ENCODE measurements around the gene GPAT2. TPM values are rescaled to one million over a fixed set of nuclear protein-coding genes. Genes with fewer than 3 reads are reported as not detected.
A peak's percentile ranks its signal among the peaks of the same experiment; 100 is the strongest.
"Not testable (repeated sequence)": the region's sequence is repeated elsewhere in the genome, so short reads cannot be mapped to it uniquely, and the experiment has no call there.

GPAT2 gene
- total RNA-seq, 2 donors from 2014 or later = 1.2 to 5.0 TPM

DNA sequence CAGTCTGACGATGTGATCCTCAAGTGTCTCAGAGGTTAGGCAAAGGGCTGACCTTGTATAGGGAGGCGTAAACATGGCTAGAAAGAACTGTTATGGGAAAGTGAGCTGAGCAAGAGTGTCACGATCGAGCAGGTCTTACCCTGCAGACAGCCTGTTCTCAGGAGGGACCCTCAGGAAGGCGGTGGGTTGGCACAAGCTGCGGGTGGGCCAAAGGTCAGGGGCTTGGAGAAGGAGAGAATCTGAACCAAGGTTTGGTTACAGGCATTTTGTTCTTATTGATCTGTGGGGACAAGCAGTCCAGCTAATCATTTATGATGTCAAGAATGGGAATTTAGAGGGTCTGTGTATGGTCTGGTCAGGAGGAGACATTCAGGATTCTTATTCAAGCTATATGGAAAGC is 26.7 kb downstream of the GPAT2 start:
- peaks cover 34% of the 10 kb centered on the region for H3K27me3 Mint-ChIP-seq

DNA sequence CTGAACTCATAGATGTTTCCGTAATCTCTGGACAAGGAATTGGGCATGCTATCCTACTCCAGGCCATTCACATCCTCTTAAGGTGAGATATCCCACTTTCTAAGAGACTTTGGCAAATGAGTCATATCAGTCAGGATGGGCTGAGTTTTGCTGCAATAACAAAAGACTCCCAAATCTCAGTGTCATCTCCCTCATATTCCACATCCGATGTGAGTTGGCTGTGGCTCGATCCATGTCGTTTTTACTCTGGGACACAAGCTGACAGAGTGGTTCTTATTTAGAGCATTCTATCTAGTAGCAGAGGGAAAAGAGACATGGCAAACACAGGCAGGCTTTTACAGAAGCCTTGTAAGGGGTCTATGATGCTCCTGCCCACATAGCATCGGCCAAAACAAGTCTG is 28.5 kb downstream of the GPAT2 start:
- H3K9me3 ChIP-seq (ENCODE audit: control insufficient read depth, low read length, poor library complexity, severe bottlenecking); H3K4me1 Mint-ChIP-seq; H3K27ac Mint-ChIP-seq; DNase-seq; ATAC-seq; H3K4me3 Mint-ChIP-seq; H3K36me3 Mint-ChIP-seq (ENCODE audit: low read depth): not testable (repeated sequence)
- H3K27me3 Mint-ChIP-seq = peaks cover 43% of the 10 kb centered on the region

More for the DNA sequence above, 26.7 kb downstream of the GPAT2 start:
- Mint-ChIP-seq H3K27ac (peak overlapping the region; percentile 14), H3K4me3 (peak overlapping the region; percentile 25)
- H3K4me1 Mint-ChIP-seq; H3K9me3 ChIP-seq (ENCODE audit: control insufficient read depth, low read length, poor library complexity, severe bottlenecking); H3K36me3 Mint-ChIP-seq (ENCODE audit: low read depth); ATAC-seq; DNase-seq: not testable (repeated sequence)

DNA sequence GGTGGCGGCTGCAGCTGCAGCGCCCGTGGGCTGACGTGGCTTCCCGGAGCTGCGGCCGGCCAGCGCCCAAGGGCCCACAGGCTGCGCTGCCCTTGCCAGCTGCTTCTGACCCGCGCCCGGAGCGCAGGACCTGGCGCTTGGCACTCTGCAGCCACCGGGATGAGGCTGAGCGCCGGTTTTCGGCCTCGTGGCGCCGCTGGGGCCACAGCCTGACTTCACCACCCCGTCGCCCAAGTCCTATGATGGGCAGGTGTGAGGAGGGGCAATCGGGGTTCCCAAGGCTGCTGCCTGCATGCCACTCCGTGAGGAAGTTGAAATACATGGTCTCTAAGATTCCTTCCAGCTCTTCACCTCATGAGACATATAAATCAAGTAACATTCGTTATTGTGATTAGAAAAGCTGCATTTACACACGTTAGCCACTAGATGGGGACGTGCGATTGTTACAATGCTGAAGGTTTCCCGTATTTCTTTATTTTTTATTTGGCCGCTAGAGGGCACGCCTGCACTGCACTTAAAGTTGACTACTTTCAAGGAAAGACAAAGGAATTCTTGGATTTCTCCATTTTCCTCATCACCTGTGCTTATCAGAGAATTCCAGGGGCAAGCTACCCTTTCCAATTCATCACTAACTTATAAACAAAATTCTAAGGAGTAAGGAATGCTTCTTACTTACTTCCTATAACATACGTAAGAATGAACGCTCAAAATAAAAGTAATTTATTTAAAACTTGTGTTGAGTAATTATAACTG is 42.0 kb downstream of the GPAT2 start:
- DNase-seq (peak in 2 of 3 donors; percentile 15 to 36), ATAC-seq (peak; percentile 66)
- Mint-ChIP-seq H3K27me3 (peaks cover 32% of the 10 kb centered on the region), H3K4me3 (peak overlapping the region; percentile 94)
- H3K36me3 Mint-ChIP-seq (ENCODE audit: low read depth); H3K9me3 ChIP-seq (ENCODE audit: control insufficient read depth, low read length, poor library complexity, severe bottlenecking); H3K27ac Mint-ChIP-seq; H3K4me1 Mint-ChIP-seq: not testable (repeated sequence)

DNA sequence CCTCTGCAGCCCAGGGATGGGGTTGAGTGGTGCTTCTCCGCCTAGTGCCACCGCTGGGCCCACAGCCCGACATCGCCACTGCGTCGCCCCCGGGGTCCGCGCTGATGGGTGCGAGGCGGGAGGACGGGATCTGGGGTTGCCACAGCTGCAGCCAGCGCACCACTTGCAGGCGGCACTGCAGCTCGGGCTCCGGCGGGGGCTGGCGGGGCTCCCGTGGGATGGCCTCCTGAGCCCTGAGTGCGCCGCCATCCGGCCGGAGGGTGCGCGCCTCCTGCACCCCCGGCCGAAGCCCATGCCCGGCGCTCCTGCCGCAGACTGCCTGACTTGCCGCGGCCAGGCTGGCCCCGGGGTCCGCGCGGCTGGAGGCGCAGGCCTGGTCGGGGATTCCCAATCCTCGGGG is 42.6 kb downstream of the GPAT2 start:
- peaks cover 30% of the 10 kb centered on the region for H3K27me3 Mint-ChIP-seq
- not testable (repeated sequence) for DNase-seq, H3K27ac Mint-ChIP-seq

DNA sequence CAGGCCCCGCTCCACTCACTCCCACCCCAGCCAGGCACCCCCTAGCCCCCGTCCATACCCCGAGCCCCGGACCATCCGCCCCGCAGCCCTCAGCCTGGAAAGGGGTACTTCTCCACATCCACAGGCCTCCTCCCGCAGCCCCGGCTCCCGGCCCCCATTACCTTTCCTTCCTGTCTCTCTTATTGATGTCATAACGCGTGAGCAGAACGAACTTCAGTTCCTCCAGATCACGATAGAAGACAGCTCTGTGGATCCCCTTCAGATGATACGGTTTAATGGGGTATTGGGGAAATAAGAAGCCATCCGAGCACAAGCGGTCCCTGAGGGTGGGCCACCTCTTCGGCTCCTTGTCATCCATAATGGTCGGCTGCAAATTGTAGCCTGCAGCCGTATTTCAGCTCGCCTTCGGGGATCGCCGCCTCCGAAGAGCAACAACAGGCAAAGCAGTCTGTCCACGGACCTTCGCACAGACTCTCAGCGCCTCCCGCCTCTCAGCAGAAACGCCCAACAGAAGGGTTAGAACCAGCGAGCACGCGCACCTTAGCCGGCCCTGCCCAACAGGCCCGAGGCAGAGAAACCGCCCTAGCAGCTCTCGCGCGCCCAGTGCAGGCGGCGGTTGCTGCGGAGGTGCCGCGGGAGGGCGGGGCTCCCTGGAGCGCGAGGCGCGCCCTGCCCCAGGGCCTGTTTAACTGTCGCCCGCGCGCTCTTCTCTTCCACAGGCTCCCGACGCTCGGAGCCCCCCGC is 43.2 kb downstream of the GPAT2 start, which contains the start of gene ANKRD36C:
TSS of gene ANKRD36C (minus strand) at position 474 of the 744 bp plus-strand sequence. CDS start at position 358, 116 bp downstream.
- ATAC-seq = peak; percentile 92

More for the DNA sequence above, 42.6 kb downstream of the GPAT2 start:
- not testable (repeated sequence) for H3K36me3 Mint-ChIP-seq (ENCODE audit: low read depth); H3K9me3 ChIP-seq (ENCODE audit: control insufficient read depth, low read length, poor library complexity, severe bottlenecking); H3K4me1 Mint-ChIP-seq
- peak overlapping the region; percentile 78 for H3K4me3 Mint-ChIP-seq
- peak; percentile 49 for ATAC-seq

DNA sequence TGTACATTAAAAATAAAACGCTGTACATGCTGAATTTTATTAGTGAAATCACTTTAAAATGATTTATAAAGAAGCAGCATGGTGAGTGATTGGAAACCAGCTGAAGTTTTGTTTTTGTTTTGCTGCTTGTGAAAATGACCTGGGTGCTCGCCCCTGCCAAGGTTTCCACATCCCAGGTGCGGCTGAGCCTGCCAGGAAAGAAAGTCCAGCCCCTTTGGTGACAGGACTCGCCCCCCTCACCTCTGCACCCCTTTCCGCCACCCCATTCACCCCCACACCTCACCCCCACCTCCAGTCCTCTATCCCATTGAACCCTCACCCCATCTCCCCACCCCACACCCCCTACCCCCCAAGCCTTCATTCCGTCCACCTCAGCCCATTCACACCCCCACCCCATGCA is 43.8 kb downstream of the GPAT2 start:
- Mint-ChIP-seq H3K4me3 (peak overlapping the region; percentile 59), H3K27me3 (peaks cover 22% of the 10 kb centered on the region), H3K27ac (peak overlapping the region; percentile 96)
- not testable (repeated sequence) for H3K36me3 Mint-ChIP-seq (ENCODE audit: low read depth); ATAC-seq; H3K4me1 Mint-ChIP-seq; H3K9me3 ChIP-seq (ENCODE audit: control insufficient read depth, low read length, poor library complexity, severe bottlenecking); DNase-seq

More for the DNA sequence above, 43.2 kb downstream of the GPAT2 start, which contains the start of gene ANKRD36C:
- peak within 1 kb of the TSS; percentile 97 for H3K4me3 Mint-ChIP-seq
- not testable (repeated sequence) for H3K4me1 Mint-ChIP-seq; H3K36me3 Mint-ChIP-seq (ENCODE audit: low read depth); H3K9me3 ChIP-seq (ENCODE audit: control insufficient read depth, low read length, poor library complexity, severe bottlenecking)
- peaks cover 28% of the 10 kb centered on the region for H3K27me3 Mint-ChIP-seq
- DNase-seq = peak in 2 of 3 donors; percentile 6 to 22
- peak within 1 kb of the TSS; percentile 96 for H3K27ac Mint-ChIP-seq

Other genes with a start within 250 kb of the GPAT2 start
- 10 to 100 TPM; 78.1 to 93.0 TPM for gene ANKRD36C, start 43.1 kb downstream of the GPAT2 start, total RNA-seq
- 1 to 10 TPM in 1 of 2 donors, under 1 TPM in 1; 0.85 to 2.8 TPM for gene ADRA2B, start 81.7 kb upstream of the GPAT2 start, total RNA-seq
- gene ASTL, start 103.6 kb upstream of the GPAT2 start, total RNA-seq = 1 to 10 TPM; 4.2 to 7.9 TPM
- gene DUSP2, start 110.5 kb upstream of the GPAT2 start, total RNA-seq = 100 to 1,000 TPM; 240 to 319 TPM
- gene STARD7, start 173.9 kb upstream of the GPAT2 start, total RNA-seq = 10 to 100 TPM; 59.2 to 72.6 TPM
- gene TMEM127, start 231.1 kb upstream of the GPAT2 start, total RNA-seq = 10 to 100 TPM; 36.4 to 44.8 TPM
- gene CIAO1, start 231.3 kb upstream of the GPAT2 start, total RNA-seq = 10 to 100 TPM; 60.0 to 61.5 TPM

Measured in T-helper 17 cell (primary cell).